Measurements from ENCODE around the gene PRAMEF1.

- no peak for TF ChIP-seq CTCF (IDR thresholded peaks at IDR 0.05)
- TF ChIP-seq EZH2phosphoT487 (IDR thresholded peaks at IDR 0.05) = no peak
- no peak for TF ChIP-seq EZH2 (IDR thresholded peaks at IDR 0.05)
These were observed 17.8 kb upstream of the PRAMEF1 start, which contains the start of gene PRAMEF12 for GRCh38 chr1:12773438-12773837.
